Ramos (cell line): Measurements from ENCODE around the gene VDAC1.

Experiments used
- in situ Hi-C: fragments of 300-500 bp; cut with MboI; formaldehyde crosslinking; loops from one replicate; pipeline ENCODE4 v1.14.3; 2022; ENCODE audit warnings: low sequenced_read_pairs; ENCODE audit not compliant: unreplicated experiment

The VDAC1 gene

GRCh38 chr5:133947431-133947841, 57.3 kb downstream of the VDAC1 start:
- in situ Hi-C loops, result loop anchor here (10.0 to 25.0 kb wide), 2 partner anchors 393 to 835 kb away; no protein-coding TSS in a partner anchor

DNA sequence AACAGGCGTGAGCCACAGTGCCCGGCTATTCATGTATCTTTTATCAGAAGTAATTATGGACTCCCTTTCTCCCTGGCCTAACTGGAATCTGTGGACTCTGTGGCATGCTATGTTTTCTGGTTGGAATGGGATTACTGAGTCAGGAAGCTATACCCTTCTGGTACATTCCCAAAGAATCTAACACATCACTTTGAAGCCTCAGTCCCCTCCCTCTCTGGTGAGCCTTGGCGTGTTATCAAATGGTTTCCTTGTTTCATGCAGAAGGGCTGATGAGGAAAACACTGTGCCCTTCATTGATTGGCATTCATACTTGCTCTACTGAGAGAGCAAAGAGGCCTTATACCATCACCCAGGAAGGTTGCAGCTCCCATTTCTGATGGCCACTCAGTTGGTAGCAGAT, 59.2 kb downstream of the VDAC1 start:
- in situ Hi-C loops, result loop anchor here (10.0 to 25.0 kb wide), 2 partner anchors 391 to 833 kb away; no protein-coding TSS in a partner anchor

DNA sequence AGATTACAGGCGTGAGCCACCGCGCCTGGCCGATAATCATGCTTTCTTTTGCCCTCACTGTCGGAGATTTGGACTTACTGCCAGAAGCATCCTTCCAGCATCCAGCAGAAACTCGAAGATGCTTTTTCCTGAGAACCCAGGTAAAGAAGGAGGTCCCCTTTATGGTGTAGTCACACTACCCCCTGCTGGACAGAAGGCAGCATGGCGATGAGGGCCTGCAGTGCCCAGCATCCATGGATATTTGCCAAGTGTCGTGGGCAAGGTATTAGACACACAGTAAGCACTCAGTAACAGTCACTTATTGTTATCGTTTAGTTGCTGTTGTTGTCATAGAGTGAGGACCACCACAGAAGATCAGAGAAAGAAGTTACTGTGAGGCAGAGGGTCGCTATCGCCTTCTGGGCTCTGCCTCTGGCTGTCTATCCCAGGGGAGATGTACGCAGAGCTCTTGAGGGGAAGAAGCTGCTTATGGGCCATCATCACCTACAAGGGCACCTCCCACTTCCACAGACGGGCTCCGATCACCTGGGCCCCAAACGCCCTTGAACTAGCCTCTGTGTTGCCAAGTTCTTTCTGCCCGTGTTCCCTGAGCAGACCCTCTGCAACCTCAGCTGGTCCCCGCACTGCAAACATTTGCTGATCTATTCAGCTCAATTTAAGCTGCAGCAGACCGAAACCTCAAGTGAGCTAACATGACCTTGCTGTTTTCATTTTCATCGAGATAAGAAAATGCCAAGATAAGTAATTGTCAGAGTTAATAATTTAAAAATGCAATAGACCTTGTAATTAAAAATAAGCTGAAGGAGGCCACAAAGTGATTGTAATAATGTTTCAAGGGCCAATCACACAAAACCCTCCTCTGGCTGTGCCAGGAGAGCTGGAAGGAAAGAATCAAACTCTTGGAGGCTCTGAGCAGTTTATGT, 60.3 kb downstream of the VDAC1 start:
- in situ Hi-C loops, result loop anchor here (5.0 to 25.0 kb wide), 3 partner anchors 390 to 832 kb away; no protein-coding TSS in a partner anchor

- in situ Hi-C loops, result loop anchor here (5.0 to 25.0 kb wide), 3 partner anchors 389 to 831 kb away; no protein-coding TSS in a partner anchor
These were observed 61.3 kb downstream of the VDAC1 start for GRCh38 chr5:133943475-133943817.

GRCh38 chr5:133942614-133943474, 61.9 kb downstream of the VDAC1 start:
- in situ Hi-C loops, result loop anchor here (5.0 to 25.0 kb wide), 3 partner anchors 388 to 831 kb away; no protein-coding TSS in a partner anchor

GRCh38 chr5:133941456-133942196, 63.1 kb downstream of the VDAC1 start:
- in situ Hi-C loops, result loop anchor here (5.0 to 25.0 kb wide), 3 partner anchors 387 to 829 kb away; no protein-coding TSS in a partner anchor

DNA sequence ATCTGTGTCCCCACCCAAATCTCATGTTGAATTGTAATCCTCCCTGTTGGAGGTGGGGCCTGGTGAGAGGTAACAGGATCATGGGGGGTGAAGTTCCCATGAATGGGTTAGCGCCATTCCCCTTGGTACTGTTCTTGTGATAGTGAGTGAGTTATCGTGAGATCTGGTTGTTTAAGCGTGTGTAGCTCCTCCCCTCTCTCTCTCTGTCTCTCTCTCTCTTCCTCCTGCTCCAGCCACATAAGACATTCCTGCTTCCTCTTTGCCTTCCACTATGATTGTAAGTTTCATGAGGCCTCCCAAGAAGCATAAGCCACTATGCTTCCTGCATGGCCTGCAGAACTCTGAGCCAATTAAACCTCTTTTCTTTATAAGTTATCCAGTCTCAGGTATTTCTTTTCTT, 65.1 kb downstream of the VDAC1 start:
- in situ Hi-C loops, result loop anchor here (5.0 to 25.0 kb wide), 3 partner anchors 385 to 827 kb away; no protein-coding TSS in a partner anchor

DNA sequence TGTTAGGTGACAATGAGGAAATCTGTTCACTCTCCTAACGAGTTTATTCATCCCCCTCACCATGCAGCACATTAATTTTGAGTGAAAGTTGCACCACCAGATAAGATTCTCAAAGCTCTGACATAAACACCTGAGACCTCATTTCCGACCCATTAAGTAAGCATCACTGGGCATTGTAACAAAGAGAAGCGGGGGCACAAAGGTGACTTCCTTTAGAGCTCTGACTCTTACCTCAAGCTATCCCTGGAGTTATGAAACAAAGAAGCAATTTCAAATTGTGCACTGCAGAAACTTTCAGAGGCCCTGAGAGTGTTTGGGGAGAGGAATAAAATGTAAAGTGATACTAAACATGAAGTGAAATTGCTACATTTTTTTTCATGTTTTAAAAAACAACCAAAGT, 65.8 kb downstream of the VDAC1 start:
- in situ Hi-C loops, result loop anchor here (25.0 kb wide), 1 partner anchor 827 kb away; no protein-coding TSS in a partner anchor

DNA sequence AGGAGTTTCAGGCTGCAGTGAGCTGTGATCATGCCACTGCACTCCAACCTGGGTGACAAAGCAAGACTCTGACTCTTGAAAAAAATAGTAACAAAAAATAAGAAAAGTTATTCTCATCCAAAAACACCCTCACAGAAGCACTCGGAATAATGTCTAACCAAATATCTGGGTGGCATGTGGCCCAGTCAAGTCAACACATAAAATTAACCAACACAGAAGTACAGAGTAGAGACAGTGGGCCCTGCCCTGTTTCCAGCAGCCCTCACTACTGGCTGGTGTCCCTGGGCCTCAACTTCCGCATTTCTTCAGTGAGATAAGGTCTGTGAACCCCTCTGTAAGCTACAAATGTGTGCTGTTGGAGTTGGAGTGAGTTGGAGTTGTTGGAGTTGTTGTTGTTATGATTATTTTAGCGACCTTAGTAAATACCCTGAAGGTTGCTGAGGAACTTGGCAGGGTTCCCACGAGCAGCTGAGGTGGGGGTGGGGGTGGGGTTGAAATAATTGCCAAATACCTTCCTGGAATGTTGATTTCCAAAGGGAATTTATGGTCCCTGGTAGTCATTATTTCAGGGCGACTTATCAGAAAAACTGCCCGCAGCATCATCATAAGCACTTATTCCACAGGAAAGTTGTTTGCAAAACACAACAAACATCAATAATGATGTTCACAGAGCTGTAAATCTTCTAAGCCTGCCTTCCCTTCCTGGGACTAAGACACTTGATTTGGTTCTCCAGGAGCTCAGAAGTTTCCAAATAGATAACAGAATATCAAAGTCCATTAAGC, 66.5 kb downstream of the VDAC1 start:
- in situ Hi-C loops, result loop anchor here (25.0 kb wide), 1 partner anchor 826 kb away; no protein-coding TSS in a partner anchor

- in situ Hi-C loops, result loop anchor here (25.0 kb wide), 1 partner anchor 825 kb away; no protein-coding TSS in a partner anchor
These were observed 67.1 kb downstream of the VDAC1 start for GRCh38 chr5:133937628-133938027.

GRCh38 chr5:133936651-133937015, 68.1 kb downstream of the VDAC1 start:
- in situ Hi-C loops, result loop anchor here (25.0 kb wide), 1 partner anchor 824 kb away; no protein-coding TSS in a partner anchor

GRCh38 chr5:133935991-133936650, 68.7 kb downstream of the VDAC1 start:
- in situ Hi-C loops, result loop anchor here (25.0 kb wide), 1 partner anchor 824 kb away; no protein-coding TSS in a partner anchor

DNA sequence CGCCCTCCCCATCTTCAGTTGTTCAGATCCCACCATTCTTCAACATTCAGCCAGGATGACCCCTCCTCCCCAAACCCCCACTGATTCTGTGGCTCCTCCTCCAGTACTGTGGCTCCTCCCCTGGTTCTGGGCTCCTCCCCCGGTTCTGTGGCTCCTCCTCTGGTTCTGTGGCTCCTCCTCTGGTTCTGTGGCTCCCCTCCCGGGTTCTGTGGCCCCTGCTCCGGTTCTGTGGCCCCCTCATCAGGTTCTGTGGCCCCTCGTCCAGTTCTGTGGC, 69.2 kb downstream of the VDAC1 start:
- in situ Hi-C loops, result loop anchor here (25.0 kb wide), 1 partner anchor 823 kb away; no protein-coding TSS in a partner anchor

DNA sequence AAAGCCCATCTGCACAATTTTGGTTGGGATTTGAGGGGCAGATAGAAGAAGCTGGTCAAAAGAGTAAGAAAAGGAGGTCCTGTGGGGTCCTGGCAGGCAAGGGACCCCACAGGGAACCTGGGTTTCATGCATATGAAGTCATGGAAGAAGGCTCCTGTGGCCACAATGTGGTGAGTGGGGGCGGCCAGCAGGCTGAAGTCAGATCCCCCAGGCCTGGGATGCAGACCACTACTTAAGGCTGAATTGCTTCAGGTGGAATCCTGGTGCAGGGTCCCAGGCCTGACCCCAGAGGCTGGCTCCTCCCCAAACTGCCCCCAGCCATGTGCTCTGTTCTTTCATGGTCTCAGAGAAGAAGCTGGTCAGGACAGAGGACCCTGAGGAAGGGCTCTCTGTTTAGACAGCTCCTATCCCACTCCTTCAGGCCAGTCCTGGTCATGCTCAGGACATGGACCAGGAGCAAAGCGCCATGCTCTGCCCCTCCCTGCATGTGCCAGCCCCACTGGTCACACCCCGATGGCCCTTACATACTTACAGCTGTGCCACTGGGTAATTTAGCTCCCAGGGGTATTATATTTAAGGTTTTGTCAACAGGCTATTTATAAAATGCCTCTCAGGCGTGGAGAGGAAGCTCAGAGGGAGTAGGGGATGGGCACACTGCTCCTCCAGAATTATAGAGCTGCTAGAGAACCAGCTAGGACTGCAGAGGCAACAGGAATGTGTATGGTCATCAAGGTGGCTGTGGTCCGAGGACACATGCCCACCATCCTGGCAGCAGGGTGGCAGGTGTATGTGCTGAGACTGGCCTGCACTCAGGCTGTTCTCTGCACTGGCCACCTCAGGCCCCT, 69.7 kb downstream of the VDAC1 start:
- in situ Hi-C loops, result loop anchor here (25.0 kb wide), 1 partner anchor 823 kb away; no protein-coding TSS in a partner anchor

- in situ Hi-C loops, result loop anchor here (25.0 kb wide), 1 partner anchor 822 kb away; no protein-coding TSS in a partner anchor
These were observed 70.5 kb downstream of the VDAC1 start for GRCh38 chr5:133934311-133934710.

DNA sequence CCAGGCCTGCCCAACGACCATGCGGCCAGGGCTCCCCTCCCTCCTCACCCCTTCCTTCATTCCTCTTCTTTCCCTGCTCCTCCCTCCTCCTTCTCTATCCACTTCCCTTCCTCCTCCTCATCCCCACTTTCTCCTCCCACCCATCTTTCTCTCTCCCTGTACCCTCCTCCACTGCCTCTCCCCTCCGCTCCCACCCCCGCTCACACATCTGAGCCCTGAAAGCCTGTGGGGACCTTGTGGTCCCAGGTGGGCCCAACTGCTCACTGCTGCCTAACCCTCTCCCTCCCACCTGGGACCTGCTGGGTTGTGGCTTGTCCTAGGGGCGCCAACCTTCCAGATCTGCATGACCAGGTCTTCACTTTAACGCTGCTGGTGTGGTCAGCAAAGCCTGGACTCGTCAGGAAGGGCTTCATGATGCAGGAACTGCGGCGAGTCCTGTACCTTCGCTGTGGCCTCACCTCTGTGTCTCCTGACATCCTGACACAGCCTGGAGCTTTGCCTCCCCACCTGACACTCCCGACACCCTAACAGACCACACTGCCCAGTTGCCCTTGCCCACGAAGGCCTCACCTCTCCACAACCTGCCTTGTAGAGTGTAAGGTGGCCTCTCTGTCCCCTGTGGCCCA, 71.0 kb downstream of the VDAC1 start:
- in situ Hi-C loops, result loop anchor here (25.0 kb wide), 1 partner anchor 821 kb away; no protein-coding TSS in a partner anchor

- in situ Hi-C loops, result loop anchor here (25.0 kb wide), 1 partner anchor 821 kb away; no protein-coding TSS in a partner anchor
These were observed 71.6 kb downstream of the VDAC1 start for GRCh38 chr5:133933169-133933509.
